ENCODE results near the gene DHH.
A peak's percentile ranks its signal among the peaks of the same experiment; 100 is the strongest.

The DHH gene

GRCh38 chr12:49098703-49099102 is 4.1 kb upstream of the DHH start:
- no peaks in the 10 kb centered on the region for H4K20me1 ChIP-seq (ENCODE audit: low read depth, low read length)
- H3K36me3 ChIP-seq (ENCODE audit: low read length): no peaks in the 10 kb centered on the region

GRCh38 chr12:49098035-49098451 is 3.4 kb upstream of the DHH start:
- Histone ChIP-seq H2AFZ (ENCODE audit: low read depth, low read length, severe bottlenecking) (no peak overlapping the region), H3K79me2 (ENCODE audit: insufficient read depth, low read length) (no peaks in the 10 kb centered on the region), H3K36me3 (ENCODE audit: low read length) (no peaks in the 10 kb centered on the region), H3K9me3 (ENCODE audit: insufficient read depth, low read length) (no peaks in the 10 kb centered on the region), H4K20me1 (ENCODE audit: low read depth, low read length) (no peaks in the 10 kb centered on the region), H3K27me3 (ENCODE audit: low read length) (no peaks in the 10 kb centered on the region), H3K4me2 (ENCODE audit: low read depth, low read length, poor library complexity, severe bottlenecking) (no peak overlapping the region), H3F3A (ENCODE audit: insufficient read depth) (no peaks in the 10 kb centered on the region), H3K27ac (ENCODE audit: low read depth, low read length) (no peak overlapping the region), H3K9ac (ENCODE audit: low read length) (no peak overlapping the region), H3K4me3 (ENCODE audit: insufficient read depth, low read length, poor library complexity, severe bottlenecking) (no peak overlapping the region), H3K9me2 (replicated peaks; ENCODE audit: insufficient read depth, low read length) (no peaks in the 10 kb centered on the region)
- TF ChIP-seq CTCF (IDR thresholded peaks at IDR 0.05; ENCODE audit: insufficient read depth, low read length, poor library complexity, severe bottlenecking) (peak; percentile 55), EZH2phosphoT487 (conservative IDR thresholded peaks at IDR 0.05; ENCODE audit: low read length) (no peak)

More at GRCh38 chr12:49098703-49099102, 4.1 kb upstream of the DHH start:
- TF ChIP-seq EZH2phosphoT487 (conservative IDR thresholded peaks at IDR 0.05; ENCODE audit: low read length) (no peak), CTCF (IDR thresholded peaks at IDR 0.05; ENCODE audit: insufficient read depth, low read length, poor library complexity, severe bottlenecking) (no peak)
- H3K79me2 ChIP-seq (ENCODE audit: insufficient read depth, low read length): no peaks in the 10 kb centered on the region
- no peaks in the 10 kb centered on the region for H3K27me3 ChIP-seq (ENCODE audit: low read length)
- no peaks in the 10 kb centered on the region for H3K9me2 ChIP-seq (replicated peaks; ENCODE audit: insufficient read depth, low read length)
- no peak overlapping the region for H3K4me2 ChIP-seq (ENCODE audit: low read depth, low read length, poor library complexity, severe bottlenecking)
- H3K9ac ChIP-seq (ENCODE audit: low read length): no peak overlapping the region
- H3F3A ChIP-seq (ENCODE audit: insufficient read depth): no peaks in the 10 kb centered on the region
- H3K4me3 ChIP-seq (ENCODE audit: insufficient read depth, low read length, poor library complexity, severe bottlenecking): no peak overlapping the region
- no peak overlapping the region for H2AFZ ChIP-seq (ENCODE audit: low read depth, low read length, severe bottlenecking)
- H3K27ac ChIP-seq (ENCODE audit: low read depth, low read length): no peak overlapping the region
- H3K9me3 ChIP-seq (ENCODE audit: insufficient read depth, low read length): no peaks in the 10 kb centered on the region

- TF ChIP-seq CTCF (IDR thresholded peaks at IDR 0.05; ENCODE audit: insufficient read depth, low read length, poor library complexity, severe bottlenecking) (no peak), EZH2phosphoT487 (conservative IDR thresholded peaks at IDR 0.05; ENCODE audit: low read length) (no peak)
- Histone ChIP-seq H3K27me3 (ENCODE audit: low read length) (no peaks in the 10 kb centered on the region), H3K4me2 (ENCODE audit: low read depth, low read length, poor library complexity, severe bottlenecking) (no peak overlapping the region), H3K9me2 (replicated peaks; ENCODE audit: insufficient read depth, low read length) (no peaks in the 10 kb centered on the region), H3K4me3 (ENCODE audit: insufficient read depth, low read length, poor library complexity, severe bottlenecking) (no peak overlapping the region), H2AFZ (ENCODE audit: low read depth, low read length, severe bottlenecking) (no peak overlapping the region), H3F3A (ENCODE audit: insufficient read depth) (no peaks in the 10 kb centered on the region), H3K27ac (ENCODE audit: low read depth, low read length) (no peak overlapping the region), H3K36me3 (ENCODE audit: low read length) (no peaks in the 10 kb centered on the region), H3K79me2 (ENCODE audit: insufficient read depth, low read length) (no peaks in the 10 kb centered on the region), H4K20me1 (ENCODE audit: low read depth, low read length) (no peaks in the 10 kb centered on the region), H3K9ac (ENCODE audit: low read length) (no peak overlapping the region), H3K9me3 (ENCODE audit: insufficient read depth, low read length) (no peaks in the 10 kb centered on the region)
Observed at GRCh38 chr12:49097381-49097780, 2.8 kb upstream of the DHH start.
